Measurements from ENCODE around the gene PTTG1IP. TPM values are rescaled to one million over a fixed set of nuclear protein-coding genes. Genes with fewer than 3 reads are reported as not detected.

Gene PTTG1IP
- total and polyA plus RNA-seq, 2 of the 13 experiments (the other 11 are each of a cell fraction or from before 2014, with no cell fraction given) = 161 to 700 TPM

DNA sequence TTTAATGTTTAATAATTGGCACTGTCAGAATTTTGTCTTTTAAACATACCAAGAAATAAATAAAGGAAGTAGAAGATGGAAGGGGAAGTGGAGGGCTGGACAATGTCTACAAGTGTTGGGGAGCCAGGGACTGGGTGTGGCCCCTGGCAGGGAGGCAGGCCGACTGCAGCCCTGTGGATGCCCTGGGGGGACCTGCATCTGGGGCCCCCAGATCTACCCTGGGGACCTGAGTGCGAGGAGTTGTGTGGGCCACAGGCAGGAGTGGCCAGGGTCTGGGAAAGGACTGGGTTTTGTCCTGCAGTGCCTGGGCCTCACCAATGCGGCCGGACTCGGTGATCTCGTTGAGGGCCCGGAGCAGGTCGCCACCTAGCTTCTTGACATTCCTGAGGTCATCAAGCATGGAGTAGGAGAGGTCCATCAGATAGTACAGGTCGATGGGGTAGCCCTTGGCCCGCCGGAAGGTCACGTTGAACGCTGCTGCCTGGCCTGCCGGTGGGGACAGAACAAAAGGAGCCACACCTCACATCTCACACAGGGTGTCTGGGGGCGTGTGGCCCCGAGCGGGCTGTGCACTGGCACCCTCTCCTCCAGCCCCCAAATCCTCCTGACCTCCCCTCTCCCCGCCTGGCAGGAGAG, 29.7 kb upstream of the PTTG1IP start (continued):
- TF ChIP-seq, protein P1, sequence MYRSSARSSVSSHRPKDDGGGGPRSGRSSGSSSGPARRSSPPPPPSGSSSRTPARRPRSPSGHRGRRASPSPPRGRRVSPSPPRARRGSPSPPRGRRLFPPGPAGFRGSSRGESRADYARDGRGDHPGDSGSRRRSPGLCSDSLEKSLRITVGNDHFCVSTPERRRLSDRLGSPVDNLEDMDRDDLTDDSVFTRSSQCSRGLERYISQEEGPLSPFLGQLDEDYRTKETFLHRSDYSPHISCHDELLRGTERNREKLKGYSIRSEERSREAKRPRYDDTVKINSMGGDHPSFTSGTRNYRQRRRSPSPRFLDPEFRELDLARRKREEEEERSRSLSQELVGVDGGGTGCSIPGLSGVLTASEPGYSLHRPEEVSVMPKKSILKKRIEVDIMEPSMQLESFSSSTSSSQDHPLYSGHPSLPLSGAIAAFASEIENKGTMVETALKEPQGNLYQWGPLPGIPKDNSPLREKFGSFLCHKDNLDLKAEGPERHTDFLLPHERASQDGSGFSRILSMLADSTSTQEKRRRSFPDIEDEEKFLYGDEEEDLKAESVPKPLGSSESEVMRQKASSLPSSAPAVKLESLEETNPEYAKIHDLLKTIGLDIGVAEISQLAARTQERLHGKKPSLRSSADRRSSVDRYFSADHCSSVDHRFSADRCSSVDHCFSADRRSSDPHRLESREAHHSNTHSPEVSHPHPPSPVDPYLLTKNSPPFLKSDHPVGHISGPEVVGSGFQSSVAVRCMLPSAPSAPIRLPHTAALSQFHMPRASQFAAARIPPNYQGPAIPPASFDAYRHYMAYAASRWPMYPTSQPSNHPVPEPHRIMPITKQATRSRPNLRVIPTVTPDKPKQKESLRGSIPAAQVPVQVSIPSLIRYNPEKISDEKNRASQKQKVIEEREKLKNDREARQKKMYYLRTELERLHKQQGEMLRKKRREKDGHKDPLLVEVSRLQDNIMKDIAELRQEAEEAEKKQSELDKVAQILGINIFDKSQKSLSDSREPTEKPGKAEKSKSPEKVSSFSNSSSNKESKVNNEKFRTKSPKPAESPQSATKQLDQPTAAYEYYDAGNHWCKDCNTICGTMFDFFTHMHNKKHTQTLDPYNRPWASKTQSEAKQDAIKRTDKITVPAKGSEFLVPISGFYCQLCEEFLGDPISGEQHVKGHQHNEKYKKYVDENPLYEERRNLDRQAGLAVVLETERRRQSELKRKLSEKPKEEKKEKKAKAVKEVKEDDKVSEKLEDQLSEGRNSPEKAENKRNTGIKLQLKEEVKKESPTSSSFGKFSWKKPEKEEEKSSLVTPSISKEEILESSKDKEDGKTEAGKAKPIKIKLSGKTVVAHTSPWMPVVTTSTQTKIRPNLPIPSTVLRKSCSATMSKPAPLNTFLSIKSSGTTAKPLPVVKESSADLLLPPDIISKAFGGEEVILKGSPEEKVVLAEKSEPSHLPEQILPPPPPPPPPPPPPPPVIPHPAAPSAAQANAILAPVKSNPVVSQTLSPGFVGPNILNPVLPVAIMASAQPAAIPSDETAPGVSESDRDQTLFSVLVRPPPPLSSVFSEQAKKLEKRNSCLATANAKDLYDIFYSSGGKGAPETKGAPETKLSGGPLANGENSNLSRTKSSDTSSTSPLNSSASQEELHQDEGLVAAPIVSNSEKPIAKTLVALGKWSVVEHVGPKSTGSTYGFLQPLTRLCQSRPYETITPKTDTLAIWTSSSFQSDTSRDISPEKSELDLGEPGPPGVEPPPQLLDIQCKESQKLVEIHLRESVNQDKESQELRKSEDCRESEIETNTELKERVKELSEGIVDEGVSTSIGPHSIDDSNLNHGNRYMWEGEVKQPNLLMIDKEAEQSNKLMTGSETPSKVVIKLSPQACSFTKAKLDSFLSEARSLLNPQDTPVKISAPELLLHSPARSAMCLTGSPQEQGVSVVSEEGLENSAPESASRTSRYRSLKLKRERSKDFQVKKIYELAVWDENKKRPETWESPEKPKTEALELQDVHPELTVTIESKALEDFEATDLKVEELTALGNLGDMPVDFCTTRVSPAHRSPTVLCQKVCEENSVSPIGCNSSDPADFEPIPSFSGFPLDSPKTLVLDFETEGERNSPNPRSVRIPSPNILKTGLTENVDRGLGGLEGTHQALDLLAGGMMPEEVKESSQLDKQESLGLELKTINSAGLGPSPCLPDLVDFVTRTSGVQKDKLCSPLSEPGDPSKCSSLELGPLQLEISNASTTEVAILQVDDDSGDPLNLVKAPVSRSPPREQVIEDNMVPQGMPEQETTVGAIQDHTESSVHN (CRISPR knock-in tag; IDR thresholded peaks at IDR 0.05) = no peak
- TF ChIP-seq, protein P2, sequence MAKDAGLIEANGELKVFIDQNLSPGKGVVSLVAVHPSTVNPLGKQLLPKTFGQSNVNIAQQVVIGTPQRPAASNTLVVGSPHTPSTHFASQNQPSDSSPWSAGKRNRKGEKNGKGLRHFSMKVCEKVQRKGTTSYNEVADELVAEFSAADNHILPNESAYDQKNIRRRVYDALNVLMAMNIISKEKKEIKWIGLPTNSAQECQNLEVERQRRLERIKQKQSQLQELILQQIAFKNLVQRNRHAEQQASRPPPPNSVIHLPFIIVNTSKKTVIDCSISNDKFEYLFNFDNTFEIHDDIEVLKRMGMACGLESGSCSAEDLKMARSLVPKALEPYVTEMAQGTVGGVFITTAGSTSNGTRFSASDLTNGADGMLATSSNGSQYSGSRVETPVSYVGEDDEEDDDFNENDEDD (CRISPR knock-in tag; IDR thresholded peaks at IDR 0.05; ENCODE audit: borderline replicate concordance) = no peak

All from HepG2 (cell line).